IMR-90 (cell line): ENCODE data around the gene MYO1C. TPM values are rescaled to one million over a fixed set of nuclear protein-coding genes. Genes with fewer than 3 reads are reported as not detected.

Source experiments
- ATAC-seq: fragments of 200-7000 bp; cut with Tn5 transposase; 2 replicates; pipeline ENCODE4 v1.9.1; 2020; ENCODE audit warnings: low read depth, mild to moderate bottlenecking, moderate library complexity
- BruUV-seq: library from RNA; stranded (reverse); fragments of 400-500 nt; replicated peaks from 2 replicates; lab custom pipeline; 2021; lab: Mats Ljungman, UMichigan
- CTCF ChIA-PET: fragments of 300-600 bp; formaldehyde crosslinking; extraction: SDS; loops from one replicate; lab custom pipeline; 2021; ENCODE audit warnings: antibody characterized with exemption; lab: Yijun Ruan, JAX
- POLR2A ChIA-PET: fragments of 300-600 bp; sonication (Branson Sonifier 250); formaldehyde crosslinking; loops from one replicate; lab custom pipeline; 2022; ENCODE audit warnings: antibody characterized with exemption; ENCODE audit not compliant: unreplicated experiment; lab: Charles Lee
- DNase-seq: peaks from one replicate; pipeline ENCODE4 v3.0.0; 2013
- H2AFZ ChIP-seq: replicated peaks from 2 replicates; pipeline ENCODE3; 2013; ENCODE audit warnings: low read length, mild to moderate bottlenecking; ENCODE audit not compliant: poor library complexity
- H2AK5ac ChIP-seq: 2 replicates; pipeline ENCODE4 v1.6.1; 2013; ENCODE audit warnings: low read depth, low read length, inconsistent platforms
- H2AK9ac ChIP-seq: replicated peaks from 2 replicates; pipeline ENCODE3; 2013; ENCODE audit warnings: mild to moderate bottlenecking, low read depth, low read length, moderate library complexity; ENCODE audit not compliant: poor library complexity
- H2BK120ac ChIP-seq: 2 replicates; pipeline ENCODE4 v1.6.1; 2013; ENCODE audit warnings: low read depth, low read length, inconsistent platforms
- H2BK15ac ChIP-seq: 3 replicates; pipeline ENCODE4 v1.6.1; 2013; ENCODE audit warnings: low read depth, low read length, inconsistent platforms
- H2BK20ac ChIP-seq: 2 replicates; pipeline ENCODE4 v1.6.1; 2013; ENCODE audit warnings: low read depth, mild to moderate bottlenecking, inconsistent platforms, low read length, moderate library complexity
- H2BK5ac ChIP-seq: 2 replicates; pipeline ENCODE4 v1.6.1; 2013; ENCODE audit warnings: mild to moderate bottlenecking, low read depth, low read length, inconsistent platforms; ENCODE audit not compliant: poor library complexity, severe bottlenecking
- H3K14ac ChIP-seq: replicated peaks from 2 replicates; pipeline ENCODE4 v1.6.1; 2013; ENCODE audit warnings: low read depth, low read length, inconsistent platforms
- H3K18ac ChIP-seq: 2 replicates; pipeline ENCODE4 v1.6.1; 2013; ENCODE audit warnings: low read depth, low read length, control low read depth
- H3K23ac ChIP-seq: 2 replicates; pipeline ENCODE4 v1.6.1; 2013; ENCODE audit warnings: low read depth, low read length, inconsistent platforms
- H3K27ac ChIP-seq: 2 replicates; pipeline ENCODE4 v1.5.1; 2013; ENCODE audit warnings: mild to moderate bottlenecking, control low read depth, low read length; ENCODE audit not compliant: insufficient read depth
- H3K27me3 ChIP-seq: 2 replicates; pipeline ENCODE4 v1.6.1; 2013; ENCODE audit warnings: low read length; ENCODE audit not compliant: control insufficient read depth, insufficient read depth
- H3K36me3 ChIP-seq: 2 replicates; pipeline ENCODE4 v1.6.1; 2013; ENCODE audit warnings: low read length, mixed read lengths; ENCODE audit not compliant: control insufficient read depth, insufficient read depth
- H3K4ac ChIP-seq: 2 replicates; pipeline ENCODE4 v1.6.1; 2013; ENCODE audit warnings: low read depth, low read length, inconsistent platforms
- H3K4me1 ChIP-seq: 2 replicates; pipeline ENCODE4 v1.6.1; 2013; ENCODE audit warnings: low read length, mixed read lengths; ENCODE audit not compliant: control insufficient read depth, insufficient read depth
- H3K4me2 ChIP-seq: 2 replicates; pipeline ENCODE4 v1.6.1; 2013; ENCODE audit warnings: low read depth, mild to moderate bottlenecking, control low read depth, low read length, moderate library complexity
- H3K4me3 ChIP-seq: 2 replicates; pipeline ENCODE4 v1.5.1; 2013; ENCODE audit warnings: low read depth, mild to moderate bottlenecking, control low read depth, low read length, moderate library complexity; ENCODE audit not compliant: insufficient read depth
- H3K56ac ChIP-seq: 2 replicates; pipeline ENCODE4 v1.6.1; 2013; ENCODE audit warnings: low read length, inconsistent platforms; ENCODE audit not compliant: insufficient read depth; ENCODE audit errors: extremely low read depth
- H3K79me1 ChIP-seq, 2 experiments: 2 replicates each; pipeline ENCODE4 v1.6.1; 2013; ENCODE audit warnings: low read length in 2 of 2, inconsistent platforms in 1 of 2, low read depth in 1 of 2
- H3K9ac ChIP-seq: 2 replicates; pipeline ENCODE4 v1.6.1; 2013; ENCODE audit warnings: low read depth, low read length, control low read depth
- H3K9me1 ChIP-seq: 2 replicates; pipeline ENCODE4 v1.6.1; 2013; ENCODE audit warnings: low read length, inconsistent platforms; ENCODE audit not compliant: insufficient read depth
- H3K9me3 ChIP-seq: 2 replicates; pipeline ENCODE4 v1.6.1; 2013; ENCODE audit warnings: low read length; ENCODE audit not compliant: control insufficient read depth, insufficient read depth
- H4K20me1 ChIP-seq: 2 replicates; pipeline ENCODE4 v1.6.1; 2013; ENCODE audit warnings: low read length, inconsistent platforms; ENCODE audit not compliant: insufficient read depth
- H4K5ac ChIP-seq: 2 replicates; pipeline ENCODE4 v1.6.1; 2013; ENCODE audit warnings: mild to moderate bottlenecking, low read depth, low read length, control low read depth
- H4K8ac ChIP-seq, 2 experiments: 2 replicates each; pipeline ENCODE4 v1.6.1; 2013; ENCODE audit warnings: low read depth in 2 of 2, low read length in 2 of 2, control low read depth in 1 of 2, inconsistent platforms in 1 of 2
- H4K91ac ChIP-seq: 2 replicates; pipeline ENCODE4 v1.6.1; 2013; ENCODE audit warnings: low read depth, low read length, inconsistent platforms; ENCODE audit not compliant: insufficient read depth
- BHLHE40 ChIP-seq: fragments of 150-350 bp; IDR thresholded peaks from 2 replicates; pipeline ENCODE4 v1.6.1; 2016; ENCODE audit warnings: mild to moderate bottlenecking, low read depth, low read length
- CHD1 ChIP-seq: IDR thresholded peaks from 2 replicates; pipeline ENCODE4 v1.6.1; 2012; ENCODE audit warnings: low read depth, low read length, improper control_type of control experiment
- FOS ChIP-seq: fragments of 150-350 bp; IDR thresholded peaks from 2 replicates; pipeline ENCODE4 v1.6.1; 2016; ENCODE audit warnings: low read depth, low read length
- MAFK ChIP-seq: IDR thresholded peaks from 2 replicates; pipeline ENCODE4 v1.6.1; 2012; ENCODE audit warnings: low read depth, low read length, improper control_type of control experiment
- MAZ ChIP-seq: IDR thresholded peaks from 2 replicates; pipeline ENCODE4 v1.6.1; 2012; ENCODE audit warnings: low read depth, mild to moderate bottlenecking, low read length, improper control_type of control experiment, moderate library complexity, borderline replicate concordance
- NFE2L2 ChIP-seq: fragments of 150-350 bp; IDR thresholded peaks from 2 replicates; pipeline ENCODE4 v1.6.1; 2016; ENCODE audit warnings: low read depth, mild to moderate bottlenecking, low read length
- WGBS, 2 experiments: methylation state at CpG; one replicate each; pipeline versions ENCODE4 v1.1.5 to v1.1.7; 2013; ENCODE audit warnings: missing lambda C conversion rate in 2 of 2; ENCODE audit not compliant: insufficient read length in 1 of 2; ENCODE audit errors: extremely low coverage in 2 of 2; 5-methylcytosine and 5-hydroxymethylcytosine counted together
- dilution Hi-C: fragments of 300-500 bp; cut with HindIII; formaldehyde crosslinking; loops from one replicate; pipeline ENCODE4 v1.14.3; 2018; ENCODE audit warnings: low sequenced_read_pairs; ENCODE audit not compliant: unreplicated experiment
- in situ Hi-C: fragments of 300-500 bp; cut with MboI; formaldehyde crosslinking; loops from 3 replicates; pipeline ENCODE4 v1.14.3; 2019; ENCODE audit warnings: low sequenced_read_pairs, inconsistent platforms, mixed read lengths
- intact Hi-C: fragments of 100-400 bp; cut with micrococcal nuclease; formaldehyde crosslinking; loops from 2 replicates; pipeline ENCODE4 v1.10.0; 2022
- polyA plus RNA-seq, 3 experiments: library from polyadenylated mRNA; depleted of rRNA; stranded (reverse); fragments of >200 nt; gene quantifications; 2 replicates each; pipeline ENCODE4 v1.2.3, GENCODE V29; 2012; ENCODE audit warnings: low replicate concordance in 1 of 3
- total RNA-seq: library from RNA; depleted of rRNA; stranded (reverse); fragments of >200 nt; gene quantifications from 2 replicates; pipeline ENCODE4 v1.2.3, GENCODE V29; 2012
- TF ChIP-seq, protein P1 (sequence below): fragments of 150-350 bp; IDR thresholded peaks from 2 replicates; pipeline ENCODE4 v1.6.1; 2016; ENCODE audit warnings: low read depth, mild to moderate bottlenecking, low read length, moderate library complexity, borderline replicate concordance

Gene MYO1C
- total and polyA plus RNA-seq, 2 of the 4 experiments (the other 2 are of a cell fraction): 162 to 196 TPM

DNA sequence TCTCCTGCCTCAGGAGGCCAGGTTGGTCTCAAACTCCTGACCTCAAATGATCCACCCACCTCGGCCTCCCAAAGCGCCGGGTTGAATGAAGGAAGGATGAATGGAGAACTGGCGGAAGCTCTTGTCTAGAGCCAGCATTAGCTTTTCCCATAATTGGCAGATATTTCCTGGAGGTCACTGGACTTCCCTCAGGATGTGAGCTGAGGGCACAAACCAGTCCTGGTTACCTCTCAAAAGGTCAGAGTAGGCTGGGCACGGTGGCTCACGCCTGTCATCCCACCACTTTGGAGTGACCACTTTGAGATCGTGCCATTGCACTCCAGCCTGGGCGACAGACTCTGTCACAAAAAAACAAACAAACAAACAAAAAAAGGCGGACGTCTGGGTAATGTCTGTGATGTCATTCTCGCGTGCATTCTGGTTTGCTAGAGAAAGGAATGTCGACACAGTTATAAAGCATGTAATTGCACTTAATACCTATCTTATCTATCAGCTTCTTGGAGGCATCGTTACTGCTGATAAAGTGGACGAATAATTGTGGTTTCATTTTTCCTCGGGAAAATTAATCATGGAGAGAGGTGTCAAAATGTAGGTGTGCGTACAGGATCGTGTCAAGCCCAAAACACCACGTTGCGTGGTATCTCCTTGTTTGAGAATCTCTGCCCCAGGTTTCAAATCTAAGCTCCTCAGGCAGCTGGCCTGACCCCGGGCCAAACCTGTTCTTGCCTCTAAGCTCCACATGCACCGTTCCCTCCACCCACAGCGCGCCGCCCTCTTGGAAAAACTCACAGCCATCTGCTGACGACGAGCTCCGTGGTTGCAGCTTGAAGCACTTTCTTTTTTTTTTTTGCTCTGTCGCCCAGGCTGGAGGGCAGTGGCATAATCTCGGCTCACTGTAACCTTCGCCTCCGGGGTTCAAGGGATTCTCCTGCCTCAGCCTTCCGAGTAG is 30.0 kb downstream of the MYO1C start:
- in situ Hi-C loops: no loop called here
- no peak overlapping the region for H4K8ac ChIP-seq
- POLR2A ChIA-PET: interaction anchor here (0.7 kb wide), 1 partner anchor 91 kb away, joined by 3 read pairs; no protein-coding TSS in a partner anchor
- no peak overlapping the region for H3K18ac ChIP-seq
- DNase-seq: no peak
- no peaks in the 10 kb centered on the region for H3K27me3 ChIP-seq
- H2AFZ ChIP-seq: no peak overlapping the region
- 76% methylated on average over 11 of the region's 33 CpGs; no CpG with 5 or more reads in 1 of the 2 experiments for WGBS, 2 experiments
- H2BK120ac ChIP-seq: no peak overlapping the region
- CTCF ChIA-PET: interaction anchor here (0.7 kb wide), 1 partner anchor 98 kb away, joined by 3 read pairs; no protein-coding TSS in a partner anchor
- peaks cover 0 to 22% of the 10 kb centered on the region in 2 experiments; a peak in 1 of 4 replicates for H3K79me1 ChIP-seq
- no peak overlapping the region for H3K27ac ChIP-seq
- no peak overlapping the region for H3K14ac ChIP-seq
- dilution Hi-C loops: no loop called here
- no peak overlapping the region for H2AK9ac ChIP-seq
- H4K20me1 ChIP-seq: peaks cover 2% of the 10 kb centered on the region
- no peak overlapping the region for H2BK15ac ChIP-seq
- ATAC-seq: no peak
- no peak overlapping the region for H4K5ac ChIP-seq
- H3K4me1 ChIP-seq: peaks cover 2% of the 10 kb centered on the region; the same call in 1 of the 2 replicates
- no peak overlapping the region for H4K91ac ChIP-seq
- no peaks in the 10 kb centered on the region for H3K9me3 ChIP-seq
- BruUV-seq: no TSS peak
- H3K4ac ChIP-seq: no peak overlapping the region
- H3K9me1 ChIP-seq: peaks cover 13% of the 10 kb centered on the region; the same call in 1 of the 2 replicates
- no peak overlapping the region for H3K9ac ChIP-seq
- H2BK20ac ChIP-seq: no peak overlapping the region
- H2AK5ac ChIP-seq: no peak overlapping the region
- intact Hi-C loops: no loop called here
- peaks cover 42% of the 10 kb centered on the region for H3K36me3 ChIP-seq
- no peak overlapping the region for H3K56ac ChIP-seq
- TF ChIP-seq CHD1 (no peak), MAFK (no peak), MAZ (no peak), NFE2L2 (no peak), BHLHE40 (no peak), FOS (no peak)
- TF ChIP-seq, protein P1, sequence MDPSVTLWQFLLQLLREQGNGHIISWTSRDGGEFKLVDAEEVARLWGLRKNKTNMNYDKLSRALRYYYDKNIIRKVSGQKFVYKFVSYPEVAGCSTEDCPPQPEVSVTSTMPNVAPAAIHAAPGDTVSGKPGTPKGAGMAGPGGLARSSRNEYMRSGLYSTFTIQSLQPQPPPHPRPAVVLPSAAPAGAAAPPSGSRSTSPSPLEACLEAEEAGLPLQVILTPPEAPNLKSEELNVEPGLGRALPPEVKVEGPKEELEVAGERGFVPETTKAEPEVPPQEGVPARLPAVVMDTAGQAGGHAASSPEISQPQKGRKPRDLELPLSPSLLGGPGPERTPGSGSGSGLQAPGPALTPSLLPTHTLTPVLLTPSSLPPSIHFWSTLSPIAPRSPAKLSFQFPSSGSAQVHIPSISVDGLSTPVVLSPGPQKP: no peak
- H3K23ac ChIP-seq: no peak overlapping the region
- H2BK5ac ChIP-seq: no peak overlapping the region
- H3K4me2 ChIP-seq: no peak overlapping the region
- H3K4me3 ChIP-seq: no peak overlapping the region
